ENCODE measurements around the gene RIOK3.
"Not testable (repeated sequence)": the region's sequence is repeated elsewhere in the genome, so short reads cannot be mapped to it uniquely, and the experiment has no call there.

Gene RIOK3

GRCh38 chr18:23452728-23453679, at the start of gene RIOK3:
RIOK3 (plus strand) TSS chr18:23453287; CDS start chr18:23453440, 153 bp downstream.
- peak; percentile 96 for DNase-seq (ENCODE audit: extremely low spot score, insufficient read length, low read depth)
- FAIRE-seq: peak; percentile 97

GRCh38 chr18:23403310-23403709, 49.8 kb upstream of the RIOK3 start:
- DNase-seq (ENCODE audit: extremely low spot score, insufficient read length, low read depth) (no peak), FAIRE-seq (no peak)

GRCh38 chr18:23405636-23406035, 47.5 kb upstream of the RIOK3 start:
- FAIRE-seq: no peak
- no peak for DNase-seq (ENCODE audit: extremely low spot score, insufficient read length, low read depth)

GRCh38 chr18:23406271-23406787, 46.8 kb upstream of the RIOK3 start:
- DNase-seq (ENCODE audit: extremely low spot score, insufficient read length, low read depth) (no peak), FAIRE-seq (no peak)

GRCh38 chr18:23412351-23412964, 40.6 kb upstream of the RIOK3 start:
- FAIRE-seq (no peak), DNase-seq (ENCODE audit: extremely low spot score, insufficient read length, low read depth) (no peak)

GRCh38 chr18:23415515-23415914, 37.6 kb upstream of the RIOK3 start:
- FAIRE-seq (no peak), DNase-seq (ENCODE audit: extremely low spot score, insufficient read length, low read depth) (no peak)

GRCh38 chr18:23416298-23416697, 36.8 kb upstream of the RIOK3 start:
- FAIRE-seq: no peak
- DNase-seq (ENCODE audit: extremely low spot score, insufficient read length, low read depth): no peak

- FAIRE-seq (no peak), DNase-seq (ENCODE audit: extremely low spot score, insufficient read length, low read depth) (no peak)
These were observed 31.8 kb upstream of the RIOK3 start for GRCh38 chr18:23421277-23421676.

- FAIRE-seq: peak; percentile 94
- peak; percentile 50 for DNase-seq (ENCODE audit: extremely low spot score, insufficient read length, low read depth)
These were observed 30.2 kb upstream of the RIOK3 start for GRCh38 chr18:23422751-23423418.

- DNase-seq (ENCODE audit: extremely low spot score, insufficient read length, low read depth) (no peak), FAIRE-seq (no peak)
These were observed 28.5 kb upstream of the RIOK3 start for GRCh38 chr18:23424616-23425015.

- no peak for FAIRE-seq
- no peak for DNase-seq (ENCODE audit: extremely low spot score, insufficient read length, low read depth)
These were observed 24.3 kb upstream of the RIOK3 start for GRCh38 chr18:23428821-23429220.

- FAIRE-seq; DNase-seq (ENCODE audit: extremely low spot score, insufficient read length, low read depth): not testable (repeated sequence)
These were observed 23.5 kb upstream of the RIOK3 start for GRCh38 chr18:23429538-23429937.

- no peak for DNase-seq (ENCODE audit: extremely low spot score, insufficient read length, low read depth)
- no peak for FAIRE-seq
These were observed 19.7 kb upstream of the RIOK3 start for GRCh38 chr18:23433360-23433759.

- DNase-seq (ENCODE audit: extremely low spot score, insufficient read length, low read depth): peak; percentile 73
- peak; percentile 75 for FAIRE-seq
These were observed 15.6 kb upstream of the RIOK3 start for GRCh38 chr18:23437357-23438045.

GRCh38 chr18:23438046-23438377, 15.1 kb upstream of the RIOK3 start:
- FAIRE-seq (no peak), DNase-seq (ENCODE audit: extremely low spot score, insufficient read length, low read depth) (no peak)

GRCh38 chr18:23438608-23439366, 14.3 kb upstream of the RIOK3 start:
- FAIRE-seq: no peak
- DNase-seq (ENCODE audit: extremely low spot score, insufficient read length, low read depth): no peak

GRCh38 chr18:23440131-23440530, 13.0 kb upstream of the RIOK3 start:
- FAIRE-seq (no peak), DNase-seq (ENCODE audit: extremely low spot score, insufficient read length, low read depth) (no peak)

- DNase-seq (ENCODE audit: extremely low spot score, insufficient read length, low read depth) (no peak), FAIRE-seq (no peak)
These were observed 10.1 kb upstream of the RIOK3 start for GRCh38 chr18:23442958-23443357.

GRCh38 chr18:23448291-23448690, 4.8 kb upstream of the RIOK3 start:
- FAIRE-seq (no peak), DNase-seq (ENCODE audit: extremely low spot score, insufficient read length, low read depth) (no peak)

Measured in GM18507 (cell line).